ENCODE data around the gene UBR4. TPM values are rescaled to one million over a fixed set of nuclear protein-coding genes. Genes with fewer than 3 reads are reported as not detected.

The UBR4 gene
- total RNA-seq, 6 experiments from 2014 or later: 73.0 to 132 (median 90.1) TPM

GRCh38 chr1:19212167-19212566, 2.1 kb upstream of the UBR4 start:
- H3K9me3 ChIP-seq: no peaks in the 10 kb centered on the region
- no peaks in the 10 kb centered on the region for H3K36me3 ChIP-seq
- DNase-seq (no peak), ATAC-seq (no peak)
- H3K4me3 ChIP-seq: no peak overlapping the region
- intact Hi-C loops (cut with DNase I): no loop called here
- H3K27me3 ChIP-seq: no peaks in the 10 kb centered on the region
- no peak overlapping the region for H3K27ac ChIP-seq
- H3K4me1 ChIP-seq: peaks cover 0 to 38% (median 6%) of the 10 kb centered on the region in 4 donors
- TF ChIP-seq CTCF (IDR thresholded peaks at IDR 0.05) (no peak), POLR2A (IDR thresholded peaks at IDR 0.05) (no peak)

- peak overlapping the region; percentile 91 to 99 (median 93) for H3K27ac ChIP-seq
- H3K36me3 ChIP-seq: no peaks in the 10 kb centered on the region
- H3K27me3 ChIP-seq: no peaks in the 10 kb centered on the region
- peak overlapping the region; percentile 79 to 91 (median 89) for H3K4me3 ChIP-seq
- peaks cover 0 to 50% (median 8%) of the 10 kb centered on the region in 4 donors for H3K4me1 ChIP-seq
- intact Hi-C loops (cut with DNase I): no loop called here
- TF ChIP-seq CTCF (IDR thresholded peaks at IDR 0.05) (no peak), POLR2A (IDR thresholded peaks at IDR 0.05) (no peak)
- H3K9me3 ChIP-seq: no peaks in the 10 kb centered on the region
- no peak for DNase-seq
- peak in 1 of 4 donors; percentile 2 for ATAC-seq
- 13% methylated on average over 12 of the region's 12 CpGs for WGBS (ENCODE audit: insufficient coverage, low coverage, low lambda C conversion rate, missing lambda C conversion rate)
These were observed 895 bp upstream of the UBR4 start for GRCh38 chr1:19210772-19211549.

GRCh38 chr1:19209439-19209989, 552 bp downstream of the UBR4 start:
- H3K4me1 ChIP-seq: peaks cover 0 to 54% (median 10%) of the 10 kb centered on the region in 4 donors
- DNase-seq (peak in 1 of 3 donors; percentile 62), ATAC-seq (peak; percentile 11 to 46 (median 24))
- no peaks in the 10 kb centered on the region for H3K9me3 ChIP-seq
- WGBS (ENCODE audit: insufficient coverage, low coverage, low lambda C conversion rate, missing lambda C conversion rate): 0% methylated on average over 13 of the region's 28 CpGs
- peak overlapping the region; percentile 79 to 91 (median 89) for H3K4me3 ChIP-seq
- no peaks in the 10 kb centered on the region for H3K27me3 ChIP-seq
- TF ChIP-seq CTCF (IDR thresholded peaks at IDR 0.05) (no peak), POLR2A (IDR thresholded peaks at IDR 0.05) (no peak)
- peak overlapping the region; percentile 91 to 99 (median 93) for H3K27ac ChIP-seq
- H3K36me3 ChIP-seq: no peaks in the 10 kb centered on the region
- intact Hi-C loops (cut with DNase I): no loop called here

GRCh38 chr1:19208710-19209438, 1.2 kb downstream of the UBR4 start:
- TF ChIP-seq CTCF (IDR thresholded peaks at IDR 0.05) (no peak), POLR2A (IDR thresholded peaks at IDR 0.05) (no peak)
- WGBS (ENCODE audit: insufficient coverage, low coverage, low lambda C conversion rate, missing lambda C conversion rate): 10% methylated on average over 8 of the region's 8 CpGs
- intact Hi-C loops (cut with DNase I): no loop called here
- Histone ChIP-seq H3K9me3 (no peaks in the 10 kb centered on the region), H3K36me3 (no peaks in the 10 kb centered on the region), H3K27me3 (no peaks in the 10 kb centered on the region), H3K4me1 (peaks cover 0 to 55% (median 10%) of the 10 kb centered on the region in 4 donors), H3K4me3 (peak overlapping the region; percentile 79 to 91 (median 89)), H3K27ac (peak overlapping the region; percentile 91 to 99 (median 93))
- DNase-seq (no peak), ATAC-seq (no peak)
